SU-DHL-6 (cell line): ENCODE results near the gene TMPRSS9.

Source experiments
- CTCF ChIP-seq: fragments of 200-600 bp; sonication (generic); IDR thresholded peaks from one replicate; pipeline ENCODE4 v1.5.1; 2017; ENCODE audit warnings: antibody characterized with exemption, mild to moderate bottlenecking, low read length, moderate library complexity; ENCODE audit not compliant: insufficient read depth, poor library complexity, severe bottlenecking
- EZH2phosphoT487 ChIP-seq: fragments of 200-600 bp; sonication (generic), shearing (Covaris generic); conservative IDR thresholded peaks from 2 replicates; pipeline ENCODE4 v1.6.1; 2018; ENCODE audit warnings: mild to moderate bottlenecking, antibody characterized with exemption, low read length, moderate library complexity, mixed read lengths

- TF ChIP-seq CTCF (no peak), EZH2phosphoT487 (no peak)
Observed at GRCh38 chr19:2389594-2389993, 29.5 kb downstream of the TMPRSS9 start.
